MM.1S (cell line): Measurements from ENCODE around the gene HES1.

Experiments
- CTCF ChIP-seq: fragments of 300-600 bp; sonication (generic); IDR thresholded peaks from 2 replicates; pipeline ENCODE4 v1.5.1; 2016; ENCODE audit warnings: antibody characterized with exemption, low read length, mixed read lengths
- EZH2 ChIP-seq: fragments of 300-600 bp; sonication (generic); optimal IDR thresholded peaks from 2 replicates; pipeline ENCODE3; 2017; ENCODE audit warnings: low read depth, mild to moderate bottlenecking, antibody characterized with exemption, low read length, mixed read lengths
- EZH2phosphoT487 ChIP-seq: fragments of 300-600 bp; sonication (generic); IDR thresholded peaks from 2 replicates; pipeline ENCODE4 v1.6.1; 2018; ENCODE audit warnings: antibody characterized with exemption, low read length

GRCh38 chr3:194139814-194140391, 4.0 kb downstream of the HES1 start:
- TF ChIP-seq CTCF (no peak), EZH2phosphoT487 (no peak), EZH2 (no peak)
